ENCODE measurements around the gene HSPA1B.
"Not testable (repeated sequence)": the region's sequence is repeated elsewhere in the genome, so short reads cannot be mapped to it uniquely, and the experiment has no call there.

Gene HSPA1B

GRCh38 chr6:31858707-31859106 is 31.2 kb downstream of the HSPA1B start:
- no peak for DNase-seq (ENCODE audit: low read depth in 2 of 2)

DNA sequence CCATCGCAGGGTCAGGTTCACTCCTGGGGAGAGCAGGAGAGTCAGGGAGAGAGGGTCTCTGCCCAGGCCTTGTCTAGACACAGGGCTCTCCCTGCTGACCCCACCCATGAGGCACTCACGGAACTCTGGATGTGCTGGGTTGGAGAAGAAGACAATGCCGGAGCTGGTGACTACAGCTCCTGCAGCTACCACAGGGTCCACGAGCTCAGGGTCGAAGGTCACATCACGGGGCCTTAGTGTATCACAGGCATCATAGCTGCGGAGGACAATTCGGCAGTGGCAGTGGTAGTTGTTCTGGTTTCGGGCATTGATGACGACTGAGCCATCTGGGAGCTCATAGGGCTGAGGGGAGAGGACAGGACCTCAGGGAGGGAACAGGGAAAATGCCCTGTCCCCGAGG is 32.4 kb downstream of the HSPA1B start:
- DNase-seq (ENCODE audit: low read depth in 2 of 2) = no peak

- no peak for DNase-seq (ENCODE audit: low read depth in 2 of 2)
Observed at GRCh38 chr6:31860349-31860748, 32.8 kb downstream of the HSPA1B start.

- DNase-seq (ENCODE audit: low read depth in 2 of 2) = no peak
Observed at GRCh38 chr6:31861150-31861549, 33.6 kb downstream of the HSPA1B start.

GRCh38 chr6:31861919-31862343 is 34.4 kb downstream of the HSPA1B start:
- DNase-seq (ENCODE audit: low read depth in 2 of 2) = no peak

GRCh38 chr6:31862344-31863235 is 35.1 kb downstream of the HSPA1B start, which contains the start of gene NEU1:
TSS of gene NEU1 (minus strand) at chr6:31862821. CDS start at chr6:31862776, 45 bp downstream.
- peak; percentile 96 to 97 for DNase-seq (ENCODE audit: low read depth in 2 of 2)

GRCh38 chr6:31864123-31864562 is 36.6 kb downstream of the HSPA1B start:
- not testable (repeated sequence) for DNase-seq (ENCODE audit: low read depth in 2 of 2)

GRCh38 chr6:31864818-31865204 is 37.3 kb downstream of the HSPA1B start:
- DNase-seq (ENCODE audit: low read depth in 2 of 2) = no peak

GRCh38 chr6:31865205-31866118 is 37.9 kb downstream of the HSPA1B start:
- DNase-seq (ENCODE audit: low read depth in 2 of 2) = no peak

GRCh38 chr6:31868658-31868971 is 41.1 kb downstream of the HSPA1B start:
- not testable (repeated sequence) for DNase-seq (ENCODE audit: low read depth in 2 of 2)

- DNase-seq (ENCODE audit: low read depth in 2 of 2) = no peak
Observed at GRCh38 chr6:31869343-31869742, 41.8 kb downstream of the HSPA1B start.

- DNase-seq (ENCODE audit: low read depth in 2 of 2) = no peak
Observed at GRCh38 chr6:31870385-31870921, 42.9 kb downstream of the HSPA1B start.

DNA sequence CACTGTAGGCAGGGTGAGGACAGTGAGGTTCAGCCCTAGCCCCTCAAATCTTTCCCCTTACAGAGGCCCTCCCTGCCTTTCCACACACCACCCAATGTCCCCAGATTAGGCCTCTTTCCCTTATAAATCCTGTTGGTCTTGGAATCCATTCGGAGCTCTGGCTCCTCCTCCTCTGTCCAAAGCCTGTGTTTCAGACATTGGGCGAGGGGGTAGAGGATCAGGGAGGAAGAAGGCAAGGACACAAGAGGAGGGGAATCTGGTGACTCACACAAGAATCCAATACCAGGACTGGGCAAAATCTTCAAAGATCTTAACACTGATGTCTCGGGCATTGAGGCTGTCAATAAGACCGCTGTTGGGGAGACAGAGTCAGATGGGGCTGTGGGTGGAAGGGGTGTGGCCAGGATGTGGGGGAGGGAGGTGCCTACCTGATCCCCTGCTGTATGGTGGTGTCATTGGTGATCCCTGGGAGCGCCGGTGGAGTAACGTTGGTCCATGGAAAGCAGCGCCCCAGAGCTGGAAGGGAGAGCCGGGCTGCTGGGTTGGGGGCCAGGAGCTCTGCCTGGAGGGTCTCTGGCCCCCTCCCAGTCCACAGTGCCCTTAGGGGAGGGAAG is 43.6 kb downstream of the HSPA1B start:
- DNase-seq (ENCODE audit: low read depth in 2 of 2) = no peak

DNA sequence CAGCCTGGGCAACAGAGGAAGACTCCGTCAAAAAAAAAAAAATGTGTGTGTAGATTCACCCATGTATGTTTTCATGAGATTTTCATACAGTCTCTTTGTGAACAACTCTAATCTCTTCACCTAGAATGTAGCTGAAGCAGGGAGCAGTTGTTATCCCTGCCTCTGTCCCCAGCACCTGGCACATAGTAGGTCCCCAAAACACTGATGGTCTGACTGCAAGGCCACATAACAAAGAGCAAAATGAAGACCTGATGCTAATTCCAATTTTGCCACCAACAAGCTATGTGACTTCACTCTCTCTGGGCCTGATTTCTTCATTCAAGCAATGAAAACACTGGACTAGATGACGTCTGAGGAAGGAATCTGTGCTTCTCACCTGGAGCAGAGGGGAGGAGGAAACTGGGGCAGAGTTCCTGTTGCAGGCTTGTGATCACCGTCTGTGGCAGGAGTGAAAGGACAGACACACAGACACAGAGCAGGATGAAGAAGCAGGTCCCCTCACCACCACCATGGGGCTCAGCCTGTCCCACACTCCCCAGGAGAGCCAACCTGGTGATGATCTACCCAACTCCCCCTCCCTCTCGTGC is 46.6 kb downstream of the HSPA1B start:
- no peak for DNase-seq (ENCODE audit: low read depth in 2 of 2)

- no peak for DNase-seq (ENCODE audit: low read depth in 2 of 2)
Observed at GRCh38 chr6:31874836-31875572, 47.5 kb downstream of the HSPA1B start.

DNA sequence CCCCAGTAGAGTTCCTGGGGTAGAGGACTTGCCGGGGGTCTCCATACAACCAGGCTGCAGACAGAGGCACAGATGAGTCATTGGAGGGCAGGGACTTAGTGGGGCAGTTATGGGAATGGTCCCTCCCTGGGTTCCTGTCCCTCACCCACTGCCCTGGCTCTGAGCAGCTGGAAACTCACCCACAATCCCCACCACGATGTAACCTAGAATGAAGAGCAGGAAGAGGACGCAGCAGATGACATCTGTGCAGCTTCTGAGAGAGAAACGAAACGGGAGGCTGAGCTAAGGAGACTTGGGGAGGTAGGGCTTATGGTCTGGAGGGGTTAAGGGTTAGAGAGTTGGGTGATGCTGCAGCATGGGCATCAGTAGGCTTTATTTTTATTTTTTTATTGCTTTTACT is 48.3 kb downstream of the HSPA1B start:
- no peak for DNase-seq (ENCODE audit: low read depth in 2 of 2)

GRCh38 chr6:31876357-31876756 is 48.8 kb downstream of the HSPA1B start:
- DNase-seq (ENCODE audit: low read depth in 2 of 2) = no peak

DNA sequence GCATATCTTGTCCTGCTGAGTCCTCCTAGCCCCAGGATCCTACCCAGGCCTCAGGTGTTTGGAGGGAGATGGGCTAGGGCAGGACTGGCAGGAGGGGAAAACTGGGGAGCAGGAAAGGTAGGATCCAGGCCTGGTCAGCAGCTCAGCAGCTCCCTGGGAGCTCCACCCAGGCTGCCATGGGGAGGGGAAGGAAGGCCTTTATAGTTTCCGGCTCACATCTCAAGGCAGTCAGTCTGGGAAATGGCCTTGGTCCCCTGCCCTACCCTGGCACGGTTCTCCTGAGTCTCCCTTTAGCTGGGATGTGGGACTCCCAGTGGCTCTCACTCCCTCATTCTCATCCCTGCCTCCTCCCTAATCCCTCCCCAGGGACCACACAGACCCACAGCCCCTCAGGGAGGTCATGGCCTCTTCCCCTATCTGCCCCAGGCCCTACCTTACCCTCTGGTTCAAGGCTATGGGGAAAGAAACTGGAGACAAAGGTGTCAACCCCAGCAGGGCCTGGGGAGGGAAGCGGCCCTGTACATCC is 49.6 kb downstream of the HSPA1B start:
- DNase-seq (ENCODE audit: low read depth in 2 of 2) = no peak

DNA sequence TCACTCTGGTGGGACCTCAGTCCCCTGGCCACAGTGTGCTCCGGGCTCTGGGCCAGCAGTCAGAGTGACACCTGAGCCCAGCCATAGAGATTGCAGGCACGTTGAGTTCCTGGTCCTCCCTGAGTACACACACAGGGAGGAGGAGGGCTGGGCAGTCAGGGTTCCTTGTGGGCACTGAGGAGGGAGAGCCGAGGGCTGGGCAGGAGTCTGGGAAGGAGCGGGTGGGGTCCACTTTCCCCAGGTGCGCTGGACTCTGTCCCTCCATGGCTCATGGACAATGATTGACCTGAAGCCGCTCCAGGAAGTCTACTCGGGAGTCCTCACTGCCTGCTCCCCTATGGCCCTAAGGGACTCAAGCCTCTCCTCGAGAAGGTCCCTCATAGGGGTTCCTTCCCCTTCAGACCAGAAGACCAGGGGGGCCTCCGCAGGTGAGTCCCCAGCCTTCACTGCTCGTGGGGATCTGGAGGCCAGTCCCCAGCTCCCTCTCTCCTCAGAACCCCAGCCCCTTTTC is 50.2 kb downstream of the HSPA1B start:
- no peak for DNase-seq (ENCODE audit: low read depth in 2 of 2)

DNA sequence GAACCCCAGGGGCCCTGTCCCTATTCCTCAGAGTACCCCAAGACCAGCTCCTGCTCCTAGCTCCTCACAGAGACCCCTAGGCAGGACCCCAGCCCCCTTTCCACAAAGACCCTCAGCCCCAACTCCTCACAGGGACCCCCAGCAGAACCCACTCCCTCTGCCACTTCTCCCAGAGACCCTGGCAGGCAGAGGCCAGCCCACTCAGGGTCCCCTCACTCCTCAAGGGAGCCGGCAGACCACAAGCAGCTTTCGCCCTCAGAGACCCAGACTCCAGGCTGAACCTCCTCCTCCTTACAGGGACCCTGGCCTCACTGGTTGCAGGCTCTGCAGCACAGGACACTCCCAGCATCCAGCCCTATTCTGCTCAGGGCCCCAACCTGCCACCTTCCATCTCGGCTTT is 50.7 kb downstream of the HSPA1B start:
- no peak for DNase-seq (ENCODE audit: low read depth in 2 of 2)

Measured in activated CD4-positive, alpha-beta T cell treated with anti-CD3 and anti-CD28 coated beads for 24 hours (primary cell).